NOMO-1 treated with dmso at 0.1 percent for 144 hours (cell line): ENCODE results near the gene TCTN1.
"Not testable (repeated sequence)": the region's sequence is repeated elsewhere in the genome, so short reads cannot be mapped to it uniquely, and the experiment has no call there.

ENCODE experiments used
- DNase-seq: peaks from one replicate; lab custom pipeline; 2025; ENCODE audit not compliant: unreplicated experiment; lab: John Stamatoyannopoulos, UW

The TCTN1 gene

GRCh38 chr12:110585231-110585799 is 28.6 kb upstream of the TCTN1 start:
- no peak for DNase-seq

- not testable (repeated sequence) for DNase-seq
Measured at GRCh38 chr12:110587102-110587501, 26.8 kb upstream of the TCTN1 start.

- no peak for DNase-seq
Measured at GRCh38 chr12:110590059-110590458, 23.9 kb upstream of the TCTN1 start.

GRCh38 chr12:110590806-110591326 is 23.1 kb upstream of the TCTN1 start:
- peak; percentile 62 for DNase-seq

- DNase-seq = no peak
Measured at GRCh38 chr12:110591451-110592051, 22.4 kb upstream of the TCTN1 start.

GRCh38 chr12:110592078-110592477 is 21.9 kb upstream of the TCTN1 start:
- no peak for DNase-seq

GRCh38 chr12:110592919-110593318 is 21.0 kb upstream of the TCTN1 start:
- not testable (repeated sequence) for DNase-seq

GRCh38 chr12:110597885-110598284 is 16.0 kb upstream of the TCTN1 start:
- DNase-seq = no peak

GRCh38 chr12:110599334-110599733 is 14.6 kb upstream of the TCTN1 start:
- no peak for DNase-seq

GRCh38 chr12:110600254-110600653 is 13.7 kb upstream of the TCTN1 start:
- DNase-seq = no peak

- DNase-seq = not testable (repeated sequence)
Measured at GRCh38 chr12:110602085-110602814, 11.7 kb upstream of the TCTN1 start.

GRCh38 chr12:110606253-110606611 is 7.7 kb upstream of the TCTN1 start:
- DNase-seq = no peak

GRCh38 chr12:110613071-110613770 is 708 bp upstream of the TCTN1 start:
- no peak for DNase-seq

GRCh38 chr12:110615171-110615570 is 1.2 kb downstream of the TCTN1 start:
- no peak for DNase-seq

- no peak for DNase-seq
Measured at GRCh38 chr12:110616471-110617115, 2.7 kb downstream of the TCTN1 start.

- DNase-seq = no peak
Measured at GRCh38 chr12:110619534-110619953, 5.6 kb downstream of the TCTN1 start.

GRCh38 chr12:110622582-110622981 is 8.7 kb downstream of the TCTN1 start:
- DNase-seq = no peak

GRCh38 chr12:110627500-110628195 is 13.7 kb downstream of the TCTN1 start:
- DNase-seq = no peak

GRCh38 chr12:110635055-110635454 is 21.1 kb downstream of the TCTN1 start:
- no peak for DNase-seq

GRCh38 chr12:110636516-110636915 is 22.6 kb downstream of the TCTN1 start:
- no peak for DNase-seq
